HepG2 (cell line): Measurements from ENCODE around the gene PODXL2. TPM values are rescaled to one million over a fixed set of nuclear protein-coding genes. Genes with fewer than 3 reads are reported as not detected.

Experiments used
- ATAC-seq: fragments of 200-7000 bp; cut with Tn5 transposase; 3 replicates; pipeline ENCODE4 v1.9.1; 2020; ENCODE audit warnings: mild to moderate bottlenecking, moderate library complexity
- BruUV-seq: library from RNA; stranded (reverse); fragments of 400-500 nt; replicated peaks from 2 replicates; lab custom pipeline; 2021; lab: Mats Ljungman, UMichigan
- CTCF ChIA-PET: fragments of 300-600 bp; formaldehyde crosslinking; extraction: SDS; loops from one replicate; lab custom pipeline; 2021; ENCODE audit warnings: low total read pairs, inconsistent platforms, low intra/inter-chr PET ratio; lab: Yijun Ruan, JAX
- POLR2A ChIA-PET: fragments of 350-600 bp; sonication (Branson Sonifier 250); formaldehyde crosslinking; loops from one replicate; lab custom pipeline; 2020; ENCODE audit warnings: antibody characterized with exemption, inconsistent platforms; lab: Yijun Ruan, JAX
- DNase-seq: peaks from one replicate; pipeline ENCODE4 v3.0.0-alpha.2; 2015; ENCODE audit warnings: low spot score
- FAIRE-seq: peaks from 3 replicates; lab custom pipeline; 2011; peaks lifted over from hg19 to GRCh38; lab: Jason Lieb, UNC
- H2AFZ ChIP-seq: one replicate; pipeline ENCODE4 v1.6.1; 2011; ENCODE audit warnings: low read length, inconsistent platforms
- H3K27ac ChIP-seq: fragments of 300-600 bp; 3 replicates; pipeline ENCODE4 v1.8.0; 2011; ENCODE audit warnings: mixed run types, mild to moderate bottlenecking, mixed read lengths, low read length, inconsistent platforms; ENCODE audit not compliant: insufficient read depth; ENCODE audit errors: extremely low read length
- H3K27me3 ChIP-seq, 2 experiments: fragments of 200-600 bp in 1 of 2; 2 replicates in 1 of 2; 3 replicates in 1 of 2; pipeline versions ENCODE4 v1.6.0 to v1.8.0; 2011; ENCODE audit warnings: low read length in 2 of 2, mild to moderate bottlenecking in 2 of 2, moderate library complexity in 2 of 2, inconsistent platforms in 1 of 2; ENCODE audit not compliant: insufficient read depth in 2 of 2, control insufficient read depth in 1 of 2
- H3K36me3 ChIP-seq, 2 experiments: fragments of 200-600 bp in 1 of 2; replicated peaks in 1 of 2; 2 replicates in 1 of 2; 3 replicates in 1 of 2; pipeline versions ENCODE4 v1.5.1 to v1.8.0; 2011; ENCODE audit warnings: low read length in 2 of 2, inconsistent platforms in 1 of 2; ENCODE audit not compliant: insufficient read depth in 2 of 2, control insufficient read depth in 1 of 2
- H3K4me1 ChIP-seq: 2 replicates; pipeline ENCODE4 v1.5.1; 2012; ENCODE audit warnings: low read length, inconsistent platforms; ENCODE audit not compliant: insufficient read depth
- H3K4me2 ChIP-seq: 2 replicates; pipeline ENCODE4 v1.6.0; 2011; ENCODE audit warnings: low read depth, low read length, inconsistent platforms
- H3K4me3 ChIP-seq, 3 experiments: fragments of 200-600 bp in 1 of 3; sonication (generic), shearing (Covaris generic) in 1 of 3; replicated peaks in 1 of 3; 2 replicates each; pipeline ENCODE4 v1.5.1; 2011 to 2016; ENCODE audit warnings: low read length in 3 of 3, inconsistent platforms in 2 of 3, low read depth in 2 of 3, mild to moderate bottlenecking in 2 of 3, control low read depth in 1 of 3, mixed read lengths in 1 of 3; ENCODE audit not compliant: insufficient read depth in 1 of 3
- H3K79me2 ChIP-seq: one replicate; pipeline ENCODE4 v1.6.1; 2011; ENCODE audit warnings: low read length, inconsistent platforms; ENCODE audit not compliant: insufficient read depth
- H3K9ac ChIP-seq: 2 replicates; pipeline ENCODE4 v1.6.0; 2011; ENCODE audit warnings: mild to moderate bottlenecking, low read depth, low read length, inconsistent platforms; ENCODE audit not compliant: insufficient read depth
- H3K9me3 ChIP-seq: 2 replicates; pipeline ENCODE4 v1.5.1; 2012; ENCODE audit warnings: mild to moderate bottlenecking, low read length
- H4K20me1 ChIP-seq: 2 replicates; pipeline ENCODE4 v1.6.0; 2011; ENCODE audit warnings: inconsistent platforms, mild to moderate bottlenecking, low read length, moderate library complexity; ENCODE audit not compliant: insufficient read depth
- ARID2 ChIP-seq: sonication (generic); formaldehyde crosslinking; IDR thresholded peaks from 2 replicates; pipeline ENCODE4 v1.8.1; 2022; ENCODE audit warnings: mild to moderate bottlenecking, missing genetic modification reagents, borderline replicate concordance
- ASH2L ChIP-seq: fragments of 300-600, 200-600 bp; sonication (generic); IDR thresholded peaks from 2 replicates; pipeline ENCODE4 v1.7.0; 2017; ENCODE audit warnings: low read depth, mild to moderate bottlenecking, moderate library complexity, mixed read lengths, low read length; ENCODE audit not compliant: insufficient read length
- ATF1 ChIP-seq: IDR thresholded peaks from 2 replicates; pipeline ENCODE4 v1.6.1; 2016; ENCODE audit warnings: mild to moderate bottlenecking, control low read depth
- ATF7-NPFF ChIP-seq: sonication (generic); formaldehyde crosslinking; IDR thresholded peaks from 2 replicates; pipeline ENCODE4 v1.8.1; 2023; ENCODE audit warnings: mild to moderate bottlenecking, low read depth, missing genetic modification reagents, moderate library complexity
- GPN1 ChIP-seq: sonication (generic); formaldehyde crosslinking; IDR thresholded peaks from 2 replicates; pipeline ENCODE4 v1.5.1; 2020; ENCODE audit warnings: missing genetic modification reagents, borderline replicate concordance
- MED1 ChIP-seq: sonication (generic); formaldehyde crosslinking; IDR thresholded peaks from 2 replicates; pipeline ENCODE4 v1.4.0; 2020; ENCODE audit warnings: missing genetic modification reagents
- MTA1 ChIP-seq: sonication (generic); formaldehyde crosslinking; IDR thresholded peaks from 2 replicates; pipeline ENCODE4 v1.4.0; 2020; ENCODE audit warnings: missing genetic modification reagents, mild to moderate bottlenecking, borderline replicate concordance
- PTBP1 ChIP-seq: fragments of 200-400 bp; formaldehyde crosslinking; IDR thresholded peaks from 2 replicates; pipeline ENCODE4 v1.6.1; 2018; ENCODE audit warnings: low read length, low read depth; ENCODE audit not compliant: poor library complexity, severe bottlenecking
- SAP130 ChIP-seq: IDR thresholded peaks from 2 replicates; pipeline ENCODE4 v1.6.1; 2016; ENCODE audit warnings: low read depth
- SRY ChIP-seq: sonication (generic); formaldehyde crosslinking; IDR thresholded peaks from 2 replicates; pipeline ENCODE4 v1.8.0; 2022; ENCODE audit warnings: mild to moderate bottlenecking, missing genetic modification reagents
- SSRP1 ChIP-seq: IDR thresholded peaks from 2 replicates; pipeline ENCODE4 v1.6.1; 2016; ENCODE audit warnings: control low read depth
- TMF1 ChIP-seq: sonication (generic); formaldehyde crosslinking; IDR thresholded peaks from 2 replicates; pipeline ENCODE4 v1.8.1; 2022; ENCODE audit warnings: low read depth, missing genetic modification reagents
- TOPORS ChIP-seq: sonication (generic); formaldehyde crosslinking; IDR thresholded peaks from 2 replicates; pipeline ENCODE4 v1.8.0; 2023; ENCODE audit warnings: mild to moderate bottlenecking, missing genetic modification reagents
- ZNF296 ChIP-seq: sonication (generic); formaldehyde crosslinking; conservative IDR thresholded peaks from 2 replicates; pipeline ENCODE4 v1.5.0; 2020; ENCODE audit warnings: mild to moderate bottlenecking, missing genetic modification reagents
- ZNF331 ChIP-seq: sonication (generic); formaldehyde crosslinking; IDR thresholded peaks from 2 replicates; pipeline ENCODE4 v1.4.0; 2020; ENCODE audit warnings: missing genetic modification reagents
- ZNF776 ChIP-seq: sonication (generic); formaldehyde crosslinking; IDR thresholded peaks from 2 replicates; pipeline ENCODE4 v1.4.0; 2020; ENCODE audit warnings: mild to moderate bottlenecking, missing genetic modification reagents
- ZNF850 ChIP-seq: sonication (generic); formaldehyde crosslinking; conservative IDR thresholded peaks from 2 replicates; pipeline ENCODE4 v1.9.0; 2021; ENCODE audit warnings: mild to moderate bottlenecking, missing genetic modification reagents
- ZSCAN29 ChIP-seq: sonication (generic); formaldehyde crosslinking; conservative IDR thresholded peaks from 2 replicates; pipeline ENCODE4 v1.4.0; 2020; ENCODE audit warnings: mild to moderate bottlenecking, missing genetic modification reagents
- WGBS: methylation state at CpG from one replicate; pipeline ENCODE4 v1.1.6; 2017; ENCODE audit warnings: low lambda C conversion rate; 5-methylcytosine and 5-hydroxymethylcytosine counted together
- in situ Hi-C: cut with HindIII; loops from 2 replicates; pipeline ENCODE4 v1.10.0; 2017; ENCODE audit warnings: low pct_unique_long_range_greater_than_20kb; ENCODE audit not compliant: extremely low pct_ligation_motif_present
- intact Hi-C: fragments of 100-400 bp; cut with micrococcal nuclease; formaldehyde crosslinking; loops from one replicate; pipeline ENCODE4 v1.10.0; 2022; ENCODE audit not compliant: unreplicated experiment
- polyA plus RNA-seq, 8 experiments: library from polyadenylated mRNA; depleted of rRNA in 3 of 8; stranded (reverse) in 7 of 8; unstranded in 1 of 8; fragments of >200 nt; fragmentation: Illumina TruSeq in 4 of 8; extraction: Trizol in 4 of 8; gene quantifications; 2 replicates each; pipeline versions ENCODE4 v1.2.1 to v1.2.3, GENCODE V29; 2011 to 2016; ENCODE audit warnings: low read depth in 4 of 8, missing spikeins in 1 of 8, mixed read lengths in 1 of 8; ENCODE audit not compliant: insufficient read depth in 1 of 8
- total RNA-seq, 5 experiments: library from RNA; depleted of rRNA; stranded (reverse); fragments of >200 nt; fragmentation: Illumina TruSeq; extraction: Trizol; gene quantifications; 2 replicates each; pipeline ENCODE4 v1.2.3, GENCODE V29; 2016; ENCODE audit warnings: low read depth in 1 of 5

PODXL2 gene
- total and polyA plus RNA-seq, 2 of the 13 experiments (the other 11 are each of a cell fraction or from before 2014, with no cell fraction given), result 20.4 to 25.1 TPM

- TF ChIP-seq ASH2L (no peak), TOPORS (CRISPR knock-in tag) (no peak), ZSCAN29 (no peak), ZNF331 (CRISPR knock-in tag) (no peak), SSRP1 (CRISPR knock-in tag) (no peak), GPN1 (CRISPR knock-in tag) (no peak), PTBP1 (no peak), SAP130 (CRISPR knock-in tag) (no peak), ATF1 (CRISPR knock-in tag) (no peak), ZNF776 (CRISPR knock-in tag) (no peak), MTA1 (no peak), ZNF850 (CRISPR knock-in tag) (no peak)
Measured at GRCh38 chr3:127658234-127658633, 29.2 kb downstream of the PODXL2 start (continued).

- no peak overlapping the region for H3K9ac ChIP-seq
- 89% methylated on average over 8 of the region's 10 CpGs for WGBS
Measured at GRCh38 chr3:127660621-127661251, 31.8 kb downstream of the PODXL2 start.

More at GRCh38 chr3:127660621-127661251, 31.8 kb downstream of the PODXL2 start:
- FAIRE-seq (no peak), DNase-seq (no peak), ATAC-seq (no peak)
- Histone ChIP-seq H3K9me3 (no peaks in the 10 kb centered on the region), H3K4me1 (no peaks in the 10 kb centered on the region; the same call in 1 of the 2 replicates), H2AFZ (no peak overlapping the region), H3K27me3 (no peaks in the 10 kb centered on the region), H4K20me1 (no peaks in the 10 kb centered on the region), H3K36me3 (peaks cover 4 to 9% of the 10 kb centered on the region in 2 experiments; a peak in 3 of 5 replicates), H3K4me2 (no peak overlapping the region), H3K4me3 (no peak overlapping the region), H3K27ac (no peak overlapping the region), H3K79me2 (no peaks in the 10 kb centered on the region)
- in situ Hi-C loops (no loop called here), intact Hi-C loops (no loop called here)
- ChIA-PET CTCF (no interaction called here), POLR2A (no interaction called here)
- TF ChIP-seq TMF1 (CRISPR knock-in tag), result no peak
- TF ChIP-seq ARID2, result no peak
- TF ChIP-seq ATF7-NPFF (CRISPR knock-in tag), result no peak
- no peak for TF ChIP-seq SRY (CRISPR knock-in tag)
- TF ChIP-seq ZNF296 (CRISPR knock-in tag), result no peak
- no peak for TF ChIP-seq MED1 (CRISPR knock-in tag)
- BruUV-seq, result TSS peak; percentile 67
